Endothelial cell (in vitro differentiated cells): ENCODE data around the gene NEUROD2. TPM values are rescaled to one million over a fixed set of nuclear protein-coding genes. Genes with fewer than 3 reads are reported as not detected.

Experiments used
- DNase-seq: peaks from one replicate; pipeline ENCODE4 v3.0.0; 2021; ENCODE audit warnings: low spot score
- H3K27ac Mint-ChIP-seq: one replicate; pipeline ENCODE4 v1.8.0; 2021; ENCODE audit warnings: mixed read lengths, inconsistent platforms; ENCODE audit not compliant: unreplicated experiment
- H3K27me3 Mint-ChIP-seq: one replicate; pipeline ENCODE4 v1.8.0; 2021; ENCODE audit warnings: mild to moderate bottlenecking, moderate library complexity, mixed read lengths, inconsistent platforms; ENCODE audit not compliant: unreplicated experiment
- H3K36me3 Mint-ChIP-seq: one replicate; pipeline ENCODE4 v1.8.0; 2021; ENCODE audit warnings: mild to moderate bottlenecking, low read depth, mixed read lengths, inconsistent platforms; ENCODE audit not compliant: unreplicated experiment
- H3K4me1 Mint-ChIP-seq: one replicate; pipeline ENCODE4 v1.8.0; 2021; ENCODE audit warnings: mild to moderate bottlenecking, mixed read lengths, inconsistent platforms; ENCODE audit not compliant: unreplicated experiment
- H3K4me3 Mint-ChIP-seq: one replicate; pipeline ENCODE4 v1.8.0; 2021; ENCODE audit warnings: mild to moderate bottlenecking, mixed read lengths, inconsistent platforms; ENCODE audit not compliant: unreplicated experiment
- H3K9me3 Mint-ChIP-seq: one replicate; pipeline ENCODE4 v1.8.0; 2021; ENCODE audit warnings: mixed read lengths, inconsistent platforms; ENCODE audit not compliant: unreplicated experiment
- CTCF ChIP-seq: fragments of 200-600 bp; sonication (generic); IDR thresholded peaks from one replicate; pipeline ENCODE4 v1.5.0; 2021; ENCODE audit warnings: antibody characterized with exemption; ENCODE audit not compliant: unreplicated experiment
- total RNA-seq: library from RNA; stranded (reverse); fragmentation: NEBNext Ultra II Directional; extraction: Animal tissue kit (Norgen Biotek cat#: 25700); gene quantifications from one replicate; pipeline ENCODE4 v1.2.1, GENCODE V29; 2021; ENCODE audit not compliant: unreplicated experiment

NEUROD2 gene
- total RNA-seq, 1 donor from 2014 or later = not detected

- no peak for DNase-seq
- H3K9me3 Mint-ChIP-seq = no peaks in the 10 kb centered on the region
Observed at GRCh38 chr17:39609416-39610025, 1.8 kb upstream of the NEUROD2 start.

GRCh38 chr17:39608142-39608981, 642 bp upstream of the NEUROD2 start:
- H3K4me1 Mint-ChIP-seq = no peaks in the 10 kb centered on the region
- H3K27ac Mint-ChIP-seq = no peak overlapping the region
- no peak for TF ChIP-seq CTCF
- H3K9me3 Mint-ChIP-seq = no peaks in the 10 kb centered on the region
- DNase-seq = no peak
- peaks cover 3% of the 10 kb centered on the region for H3K36me3 Mint-ChIP-seq
- H3K27me3 Mint-ChIP-seq = peaks cover 16% of the 10 kb centered on the region
- no peak overlapping the region for H3K4me3 Mint-ChIP-seq

More at GRCh38 chr17:39609416-39610025, 1.8 kb upstream of the NEUROD2 start:
- no peak for TF ChIP-seq CTCF
- H3K27ac Mint-ChIP-seq = no peak overlapping the region
- peaks cover 17% of the 10 kb centered on the region for H3K27me3 Mint-ChIP-seq
- peaks cover 3% of the 10 kb centered on the region for H3K36me3 Mint-ChIP-seq
- H3K4me3 Mint-ChIP-seq = no peak overlapping the region
- H3K4me1 Mint-ChIP-seq = no peaks in the 10 kb centered on the region

GRCh38 chr17:39607057-39607850, 466 bp downstream of the NEUROD2 start:
- Mint-ChIP-seq H3K36me3 (peaks cover 3% of the 10 kb centered on the region), H3K9me3 (no peaks in the 10 kb centered on the region), H3K4me3 (no peak overlapping the region), H3K27me3 (peaks cover 24% of the 10 kb centered on the region), H3K4me1 (no peaks in the 10 kb centered on the region), H3K27ac (no peak overlapping the region)
- DNase-seq = no peak
- no peak for TF ChIP-seq CTCF

GRCh38 chr17:39606434-39607056, 1.2 kb downstream of the NEUROD2 start:
- peaks cover 3% of the 10 kb centered on the region for H3K36me3 Mint-ChIP-seq
- H3K4me3 Mint-ChIP-seq = no peak overlapping the region
- no peaks in the 10 kb centered on the region for H3K9me3 Mint-ChIP-seq
- H3K27ac Mint-ChIP-seq = no peak overlapping the region
- H3K4me1 Mint-ChIP-seq = peaks cover under 1% of the 10 kb centered on the region
- no peak for DNase-seq
- no peak for TF ChIP-seq CTCF
- H3K27me3 Mint-ChIP-seq = peaks cover 31% of the 10 kb centered on the region
